Measurements from ENCODE around the gene C4orf50. TPM values are rescaled to one million over a fixed set of nuclear protein-coding genes. Genes with fewer than 3 reads are reported as not detected.

Gene C4orf50
- total and polyA plus RNA-seq, 4 donors = under 0.01 to 0.17 TPM; not detected in 2

DNA sequence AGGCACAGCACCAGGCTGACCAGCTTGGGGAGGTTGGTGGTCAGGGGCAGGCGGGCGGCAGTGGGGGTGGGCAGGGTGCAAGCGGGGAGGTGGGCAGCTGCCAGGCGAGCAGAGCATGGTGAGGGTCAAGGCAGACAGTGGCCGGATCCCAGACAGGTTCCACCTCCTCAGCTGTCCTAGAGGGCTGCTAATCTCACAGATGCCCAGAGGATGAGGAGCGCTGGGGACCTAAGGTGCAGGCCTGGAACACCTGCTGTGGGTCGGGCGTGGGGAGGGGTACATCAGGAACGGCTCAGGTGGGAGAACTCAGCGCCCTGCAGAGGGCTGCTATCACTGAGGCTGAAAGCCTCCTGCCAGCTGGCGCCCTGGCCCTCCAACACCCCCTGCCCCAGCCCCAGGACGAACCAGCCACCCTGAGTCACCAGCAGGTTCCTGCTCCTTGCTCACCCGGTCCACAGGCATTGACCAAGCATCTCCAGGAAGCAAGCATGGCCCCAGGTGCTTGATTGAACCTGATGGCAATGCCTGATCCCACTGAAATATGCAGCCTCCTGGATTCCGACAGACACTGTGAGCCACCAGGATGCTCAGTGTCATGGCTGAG lies 28.4 kb upstream of the C4orf50 start:
- 79% methylated on average over 14 of the region's 14 CpGs for WGBS
- DNase-seq (ENCODE audit: low spot score) = no peak
- no peak overlapping the region for H3K27ac ChIP-seq (ENCODE audit: low read depth in 1 of 2, low read length in 2 of 2)
- H3K4me3 ChIP-seq (ENCODE audit: low read depth in 1 of 3, low read length in 3 of 3) = no peak overlapping the region
- TF ChIP-seq RAD21 (IDR thresholded peaks at IDR 0.05) = no peak
- no peak for TF ChIP-seq RXRA (IDR thresholded peaks at IDR 0.05)
- no peak for TF ChIP-seq EGR1 (IDR thresholded peaks at IDR 0.05; ENCODE audit: low read depth in 2 of 2)
- no peak for TF ChIP-seq TAF1 (conservative IDR thresholded peaks at IDR 0.05)
- no peak for TF ChIP-seq NR2F2 (IDR thresholded peaks at IDR 0.05)
- H3K27me3 ChIP-seq (ENCODE audit: control insufficient read depth in 4 of 4, insufficient read depth in 4 of 4, low read length in 3 of 4) = no peaks in the 10 kb centered on the region
- no peaks in the 10 kb centered on the region for H3K36me3 ChIP-seq (ENCODE audit: control insufficient read depth in 4 of 4, insufficient read depth in 3 of 4, low read depth in 1 of 4, low read length in 3 of 4)
- H3K9me3 ChIP-seq (ENCODE audit: control insufficient read depth in 4 of 4, low read length in 3 of 4) = no peaks in the 10 kb centered on the region
- H3K9ac ChIP-seq (ENCODE audit: low read depth in 1 of 2, low read length in 2 of 2) = no peak overlapping the region
- no peaks in the 10 kb centered on the region for H3K4me1 ChIP-seq (ENCODE audit: control insufficient read depth in 4 of 4, insufficient read depth in 4 of 4, low read length in 3 of 4)

DNA sequence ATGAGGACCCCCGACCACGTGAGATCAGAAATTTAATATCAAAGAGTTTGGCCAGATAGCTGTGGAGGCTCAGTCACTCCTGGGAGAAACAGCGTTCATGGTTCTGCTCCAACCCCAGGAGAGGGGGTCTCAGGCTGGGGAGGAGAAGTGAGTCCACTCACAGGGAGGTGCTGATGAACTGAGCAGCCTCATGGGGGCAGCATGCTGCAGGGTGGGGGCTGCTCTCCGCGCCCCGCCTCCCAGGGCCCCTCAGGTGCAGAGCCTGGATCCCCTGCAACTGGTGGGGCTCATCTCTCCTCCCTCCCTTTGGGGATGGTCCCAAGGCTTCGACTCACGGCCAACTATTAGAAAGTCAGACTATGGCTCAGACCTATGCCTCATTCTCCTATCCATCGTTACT lies 26.6 kb upstream of the C4orf50 start:
- no peak overlapping the region for H3K9ac ChIP-seq (ENCODE audit: low read depth in 1 of 2, low read length in 2 of 2)
- TF ChIP-seq JUND (IDR thresholded peaks at IDR 0.05) (no peak), YY1 (IDR thresholded peaks at IDR 0.05) (no peak), RXRA (IDR thresholded peaks at IDR 0.05) (no peak), FOXA2 (IDR thresholded peaks at IDR 0.05) (no peak), RAD21 (IDR thresholded peaks at IDR 0.05) (no peak), SP1 (IDR thresholded peaks at IDR 0.05) (no peak), EGR1 (IDR thresholded peaks at IDR 0.05; ENCODE audit: low read depth in 2 of 2) (no peak), TAF1 (conservative IDR thresholded peaks at IDR 0.05) (no peak), HNF4A (conservative IDR thresholded peaks at IDR 0.05) (no peak), NR2F2 (IDR thresholded peaks at IDR 0.05) (no peak), GABPA (IDR thresholded peaks at IDR 0.05 in 1 of 2, conservative IDR thresholded peaks at IDR 0.05 in 1 of 2) (no peak), HNF4G (IDR thresholded peaks at IDR 0.05) (no peak)
- TF ChIP-seq, protein P1, sequence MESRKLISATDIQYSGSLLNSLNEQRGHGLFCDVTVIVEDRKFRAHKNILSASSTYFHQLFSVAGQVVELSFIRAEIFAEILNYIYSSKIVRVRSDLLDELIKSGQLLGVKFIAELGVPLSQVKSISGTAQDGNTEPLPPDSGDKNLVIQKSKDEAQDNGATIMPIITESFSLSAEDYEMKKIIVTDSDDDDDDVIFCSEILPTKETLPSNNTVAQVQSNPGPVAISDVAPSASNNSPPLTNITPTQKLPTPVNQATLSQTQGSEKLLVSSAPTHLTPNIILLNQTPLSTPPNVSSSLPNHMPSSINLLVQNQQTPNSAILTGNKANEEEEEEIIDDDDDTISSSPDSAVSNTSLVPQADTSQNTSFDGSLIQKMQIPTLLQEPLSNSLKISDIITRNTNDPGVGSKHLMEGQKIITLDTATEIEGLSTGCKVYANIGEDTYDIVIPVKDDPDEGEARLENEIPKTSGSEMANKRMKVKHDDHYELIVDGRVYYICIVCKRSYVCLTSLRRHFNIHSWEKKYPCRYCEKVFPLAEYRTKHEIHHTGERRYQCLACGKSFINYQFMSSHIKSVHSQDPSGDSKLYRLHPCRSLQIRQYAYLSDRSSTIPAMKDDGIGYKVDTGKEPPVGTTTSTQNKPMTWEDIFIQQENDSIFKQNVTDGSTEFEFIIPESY (IDR thresholded peaks at IDR 0.05) = no peak
- TF ChIP-seq, protein P2, sequence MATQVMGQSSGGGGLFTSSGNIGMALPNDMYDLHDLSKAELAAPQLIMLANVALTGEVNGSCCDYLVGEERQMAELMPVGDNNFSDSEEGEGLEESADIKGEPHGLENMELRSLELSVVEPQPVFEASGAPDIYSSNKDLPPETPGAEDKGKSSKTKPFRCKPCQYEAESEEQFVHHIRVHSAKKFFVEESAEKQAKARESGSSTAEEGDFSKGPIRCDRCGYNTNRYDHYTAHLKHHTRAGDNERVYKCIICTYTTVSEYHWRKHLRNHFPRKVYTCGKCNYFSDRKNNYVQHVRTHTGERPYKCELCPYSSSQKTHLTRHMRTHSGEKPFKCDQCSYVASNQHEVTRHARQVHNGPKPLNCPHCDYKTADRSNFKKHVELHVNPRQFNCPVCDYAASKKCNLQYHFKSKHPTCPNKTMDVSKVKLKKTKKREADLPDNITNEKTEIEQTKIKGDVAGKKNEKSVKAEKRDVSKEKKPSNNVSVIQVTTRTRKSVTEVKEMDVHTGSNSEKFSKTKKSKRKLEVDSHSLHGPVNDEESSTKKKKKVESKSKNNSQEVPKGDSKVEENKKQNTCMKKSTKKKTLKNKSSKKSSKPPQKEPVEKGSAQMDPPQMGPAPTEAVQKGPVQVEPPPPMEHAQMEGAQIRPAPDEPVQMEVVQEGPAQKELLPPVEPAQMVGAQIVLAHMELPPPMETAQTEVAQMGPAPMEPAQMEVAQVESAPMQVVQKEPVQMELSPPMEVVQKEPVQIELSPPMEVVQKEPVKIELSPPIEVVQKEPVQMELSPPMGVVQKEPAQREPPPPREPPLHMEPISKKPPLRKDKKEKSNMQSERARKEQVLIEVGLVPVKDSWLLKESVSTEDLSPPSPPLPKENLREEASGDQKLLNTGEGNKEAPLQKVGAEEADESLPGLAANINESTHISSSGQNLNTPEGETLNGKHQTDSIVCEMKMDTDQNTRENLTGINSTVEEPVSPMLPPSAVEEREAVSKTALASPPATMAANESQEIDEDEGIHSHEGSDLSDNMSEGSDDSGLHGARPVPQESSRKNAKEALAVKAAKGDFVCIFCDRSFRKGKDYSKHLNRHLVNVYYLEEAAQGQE (IDR thresholded peaks at IDR 0.05) = no peak
- no peaks in the 10 kb centered on the region for H3K4me1 ChIP-seq (ENCODE audit: control insufficient read depth in 4 of 4, insufficient read depth in 4 of 4, low read length in 3 of 4)
- no peak overlapping the region for H3K27ac ChIP-seq (ENCODE audit: low read depth in 1 of 2, low read length in 2 of 2)
- H3K36me3 ChIP-seq (ENCODE audit: control insufficient read depth in 4 of 4, insufficient read depth in 3 of 4, low read depth in 1 of 4, low read length in 3 of 4) = no peaks in the 10 kb centered on the region
- no peaks in the 10 kb centered on the region for H3K9me3 ChIP-seq (ENCODE audit: control insufficient read depth in 4 of 4, low read length in 3 of 4)
- no peaks in the 10 kb centered on the region for H3K27me3 ChIP-seq (ENCODE audit: control insufficient read depth in 4 of 4, insufficient read depth in 4 of 4, low read length in 3 of 4)
- H3K4me3 ChIP-seq (ENCODE audit: low read depth in 1 of 3, low read length in 3 of 3) = no peak overlapping the region
- no peak for DNase-seq (ENCODE audit: low spot score)
- WGBS = 36% methylated on average over 9 of the region's 9 CpGs
